Panc1 (cell line): ENCODE measurements around the gene SPRING1. TPM values are rescaled to one million over a fixed set of nuclear protein-coding genes. Genes with fewer than 3 reads are reported as not detected.
A peak's percentile ranks its signal among the peaks of the same experiment; 100 is the strongest.

ENCODE experiments used
- ATAC-seq: fragments of 200-7000 bp; cut with Tn5 transposase; 2 replicates; pipeline ENCODE4 v1.9.1; 2020; ENCODE audit warnings: mild to moderate bottlenecking, moderate library complexity
- BruUV-seq: library from RNA; stranded (reverse); fragments of 400-500 nt; replicated peaks from 2 replicates; lab custom pipeline; 2021; lab: Mats Ljungman, UMichigan
- CTCF ChIA-PET: fragments of 300-600 bp; sonication (Branson Sonifier 250); formaldehyde crosslinking; loops from one replicate; lab custom pipeline; 2022; ENCODE audit warnings: antibody characterized with exemption; lab: Charles Lee
- POLR2A ChIA-PET: fragments of 300-600 bp; sonication (Branson Sonifier 250); formaldehyde crosslinking; loops from one replicate; lab custom pipeline; 2022; ENCODE audit warnings: antibody characterized with exemption; lab: Charles Lee
- DNase-seq: peaks from one replicate; pipeline ENCODE4 v3.0.0-alpha.2; 2010; ENCODE audit warnings: low read depth, low spot score
- H3K27ac ChIP-seq: 2 replicates; pipeline ENCODE4 v1.5.1; 2011; ENCODE audit warnings: mild to moderate bottlenecking, low read length, inconsistent platforms
- H3K27me3 ChIP-seq: fragments of 200-500 bp; sonication (Bioruptor generic); 2 replicates; pipeline ENCODE4 v1.6.0; 2014; ENCODE audit warnings: low read length, inconsistent platforms; ENCODE audit not compliant: control insufficient read depth, insufficient read depth
- H3K36me3 ChIP-seq: fragments of 200-500 bp; sonication (Bioruptor generic); 2 replicates; pipeline ENCODE4 v1.5.1; 2014; ENCODE audit warnings: inconsistent platforms, mild to moderate bottlenecking, low read length, moderate library complexity; ENCODE audit not compliant: control insufficient read depth, insufficient read depth
- H3K4me1 ChIP-seq: 2 replicates; pipeline ENCODE4 v1.5.1; 2011; ENCODE audit warnings: inconsistent platforms, mild to moderate bottlenecking, low read length, moderate library complexity; ENCODE audit not compliant: control insufficient read depth, insufficient read depth
- H3K4me3 ChIP-seq, 2 experiments: 2 replicates each; pipeline ENCODE4 v1.5.1; 2011 to 2012; ENCODE audit warnings: low read depth in 2 of 2, low read length in 2 of 2, mild to moderate bottlenecking in 2 of 2, inconsistent platforms in 1 of 2, moderate library complexity in 1 of 2
- H3K9me3 ChIP-seq: fragments of 200-500 bp; sonication (Bioruptor generic); 2 replicates; pipeline ENCODE4 v1.5.1; 2014; ENCODE audit warnings: low read depth, mild to moderate bottlenecking, inconsistent platforms, low read length, moderate library complexity; ENCODE audit not compliant: control insufficient read depth, insufficient read depth
- CTCF ChIP-seq: fragments of 450-650 bp; IDR thresholded peaks from 2 replicates; pipeline ENCODE4 v1.5.1; 2017; ENCODE audit warnings: mild to moderate bottlenecking
- POLR2AphosphoS5 ChIP-seq: IDR thresholded peaks from 2 replicates; pipeline ENCODE4 v1.6.1; 2012; ENCODE audit warnings: mild to moderate bottlenecking, low read depth, low read length, moderate library complexity
- REST ChIP-seq, 2 experiments: IDR thresholded peaks; 2 replicates each; pipeline ENCODE4 v1.6.1; 2011 to 2012; ENCODE audit warnings: low read depth in 2 of 2, control low read depth in 1 of 2, low read length in 1 of 2, mild to moderate bottlenecking in 1 of 2, moderate library complexity in 1 of 2; ENCODE audit not compliant: insufficient read depth in 1 of 2
- SIN3A ChIP-seq: IDR thresholded peaks from 2 replicates; pipeline ENCODE4 v1.6.1; 2012; ENCODE audit warnings: low read depth, mild to moderate bottlenecking, low read length, moderate library complexity, borderline replicate concordance; ENCODE audit not compliant: insufficient read depth
- TCF7L2 ChIP-seq: IDR thresholded peaks from 2 replicates; pipeline ENCODE4 v1.6.1; 2011; ENCODE audit warnings: mild to moderate bottlenecking, low read depth, low read length, inconsistent platforms
- in situ Hi-C: cut with HindIII; loops from 2 replicates; pipeline ENCODE4 v1.10.0; 2016; ENCODE audit warnings: low sequenced_read_pairs, low pct_unique_long_range_greater_than_20kb
- intact Hi-C: fragments of 100-400 bp; cut with micrococcal nuclease; formaldehyde crosslinking; loops from one replicate; pipeline ENCODE4 v1.10.0; 2022; ENCODE audit not compliant: unreplicated experiment
- total RNA-seq: library from RNA; stranded (reverse); gene quantifications from one replicate; pipeline ENCODE4 v1.2.1, GENCODE V29; 2021; ENCODE audit not compliant: unreplicated experiment

The SPRING1 gene
- total RNA-seq, 1 experiment from 2014 or later: 71.1 TPM

DNA sequence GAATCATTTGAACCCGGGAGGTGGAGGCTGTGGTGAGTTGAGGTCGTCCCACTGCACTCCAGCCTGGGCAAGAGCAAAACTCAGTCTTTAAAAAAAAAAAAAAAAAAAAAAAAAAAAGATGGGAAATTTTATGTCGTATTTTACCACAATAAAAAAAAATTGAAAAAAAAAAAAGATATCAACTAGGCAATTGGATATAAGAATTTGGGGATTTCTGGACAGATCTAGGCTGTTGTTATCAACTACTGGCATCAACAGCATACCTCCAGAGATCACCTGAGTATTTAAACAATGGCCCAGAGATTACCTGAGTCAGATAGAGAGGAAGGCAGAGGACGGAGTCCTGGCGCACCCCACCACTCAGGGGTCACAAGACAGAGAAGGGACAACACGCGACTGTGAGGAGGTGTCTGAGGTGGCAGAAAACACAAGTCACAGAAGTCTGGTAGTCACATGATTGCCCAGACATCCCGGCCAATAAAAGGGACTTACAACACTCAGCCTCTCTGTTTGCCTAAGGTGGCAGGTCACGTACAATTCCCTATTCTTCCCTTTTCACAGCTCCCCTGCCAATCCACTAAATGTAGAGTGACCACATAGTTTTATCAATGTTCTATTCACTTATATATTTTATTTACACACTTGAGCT, 1.8 kb downstream of the SPRING1 start:
- Histone ChIP-seq H3K9me3 (no peaks in the 10 kb centered on the region), H3K27me3 (no peaks in the 10 kb centered on the region), H3K4me3 (peak overlapping the region; percentile 89 to 92), H3K36me3 (peaks cover 2% of the 10 kb centered on the region; the same call in 1 of the 2 replicates), H3K27ac (peak overlapping the region; percentile 74), H3K4me1 (peaks cover 17% of the 10 kb centered on the region)
- in situ Hi-C loops: no loop called here
- ATAC-seq (no peak), DNase-seq (no peak)
- intact Hi-C loops: loop anchor here (10.0 kb wide), 1 partner anchor 149 kb away; the partner anchor contains the start of gene HRK
- BruUV-seq: TSS peak; percentile 78
- ChIA-PET POLR2A (interaction anchor here (0.6 kb wide), 1 partner anchor 15 kb away, joined by 3 read pairs; no protein-coding TSS in a partner anchor), CTCF (no interaction called here)
- TF ChIP-seq TCF7L2: no peak
- TF ChIP-seq SIN3A: no peak
- TF ChIP-seq CTCF: no peak
- TF ChIP-seq REST (IDR thresholded peaks at IDR 0.05; ENCODE audit: insufficient read depth in 1 of 2, low read depth in 2 of 2, low read length in 1 of 2): no peak
- TF ChIP-seq POLR2AphosphoS5: no peak

DNA sequence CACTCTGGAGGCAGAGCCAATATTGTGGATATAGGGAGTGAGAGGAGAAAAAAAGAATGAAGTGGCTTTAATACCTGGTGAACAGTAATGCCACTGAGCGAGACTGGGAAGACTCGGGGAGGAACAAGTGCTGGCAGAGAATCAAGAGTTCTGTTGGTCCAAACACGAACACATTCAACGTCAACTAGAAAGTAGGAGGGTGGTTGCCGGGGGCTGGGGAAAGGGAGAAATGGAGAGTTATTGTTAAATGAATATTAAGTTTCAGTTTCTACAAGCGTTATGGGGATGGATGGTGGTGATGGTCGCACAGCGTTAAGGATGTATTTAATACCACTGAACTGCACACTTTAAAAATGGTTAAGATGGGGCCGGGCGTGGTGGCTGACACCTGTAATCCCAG, 2.8 kb downstream of the SPRING1 start:
- no peak overlapping the region for H3K27ac ChIP-seq
- TF ChIP-seq POLR2AphosphoS5 (no peak), TCF7L2 (no peak), REST (IDR thresholded peaks at IDR 0.05; ENCODE audit: insufficient read depth in 1 of 2, low read depth in 2 of 2, low read length in 1 of 2) (no peak), CTCF (no peak), SIN3A (no peak)
- in situ Hi-C loops: no loop called here
- peaks cover 2% of the 10 kb centered on the region; the same call in 1 of the 2 replicates for H3K36me3 ChIP-seq
- CTCF ChIA-PET: no interaction called here
- H3K9me3 ChIP-seq: no peaks in the 10 kb centered on the region
- intact Hi-C loops: loop anchor here (10.0 kb wide), 1 partner anchor 150 kb away; the partner anchor contains the start of gene HRK
- no peak for ATAC-seq
- no peaks in the 10 kb centered on the region for H3K27me3 ChIP-seq
- H3K4me3 ChIP-seq: no peak overlapping the region
- peaks cover 17% of the 10 kb centered on the region for H3K4me1 ChIP-seq
- TSS peak; percentile 45 for BruUV-seq
- POLR2A ChIA-PET: no interaction called here
- DNase-seq: no peak
